ENCODE data around the gene FGFBP3. TPM values are rescaled to one million over a fixed set of nuclear protein-coding genes. Genes with fewer than 3 reads are reported as not detected.

FGFBP3 gene
- total and polyA plus RNA-seq, 2 donors (not counting 1 experiment from before 2014, with no cell fraction given) = 0.58 to 3.4 TPM

DNA sequence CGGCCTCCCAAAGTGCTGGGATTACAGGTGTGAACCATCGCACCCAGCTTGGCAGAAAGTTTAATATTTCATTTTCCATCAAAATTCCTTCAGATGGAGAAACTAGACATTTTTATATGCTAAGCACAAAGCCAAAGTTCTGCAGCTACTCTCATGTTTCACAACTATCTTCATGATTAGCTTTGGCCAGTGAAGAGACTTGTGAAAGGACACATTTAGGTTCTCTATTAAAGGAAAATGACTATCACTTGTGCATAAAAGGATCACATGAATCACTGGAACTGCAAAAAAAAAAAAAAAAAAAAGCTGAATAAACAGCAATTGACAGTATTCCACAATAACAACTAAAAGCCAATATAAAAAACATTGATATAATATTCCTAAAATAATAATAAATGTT is 16.2 kb downstream of the FGFBP3 start:
- no peaks in the 10 kb centered on the region for H3K36me3 ChIP-seq (replicated peaks in 1 of 2; ENCODE audit: control extremely low read depth in 1 of 2, control insufficient read depth in 1 of 2, extremely low read depth in 1 of 2, insufficient read depth in 2 of 2, low read length in 1 of 2)
- ChIA-PET CTCF (interaction anchor here (0.7 kb wide), 1 partner anchor 505 kb away, joined by 3 read pairs; no protein-coding TSS in a partner anchor), POLR2A (no interaction called here)
- 100% methylated on average over 2 of the region's 2 CpGs for WGBS (ENCODE audit: insufficient coverage)
- intact Hi-C loops (cut with micrococcal nuclease) = no loop called here
- ATAC-seq (ENCODE audit: low read depth) (no peak), DNase-seq (no peak)
- no peak for TF ChIP-seq EZH2 (IDR thresholded peaks at IDR 0.05; ENCODE audit: borderline replicate concordance, insufficient read depth, low read depth, low read length, poor library complexity, severe bottlenecking)
- TF ChIP-seq, protein P1, sequence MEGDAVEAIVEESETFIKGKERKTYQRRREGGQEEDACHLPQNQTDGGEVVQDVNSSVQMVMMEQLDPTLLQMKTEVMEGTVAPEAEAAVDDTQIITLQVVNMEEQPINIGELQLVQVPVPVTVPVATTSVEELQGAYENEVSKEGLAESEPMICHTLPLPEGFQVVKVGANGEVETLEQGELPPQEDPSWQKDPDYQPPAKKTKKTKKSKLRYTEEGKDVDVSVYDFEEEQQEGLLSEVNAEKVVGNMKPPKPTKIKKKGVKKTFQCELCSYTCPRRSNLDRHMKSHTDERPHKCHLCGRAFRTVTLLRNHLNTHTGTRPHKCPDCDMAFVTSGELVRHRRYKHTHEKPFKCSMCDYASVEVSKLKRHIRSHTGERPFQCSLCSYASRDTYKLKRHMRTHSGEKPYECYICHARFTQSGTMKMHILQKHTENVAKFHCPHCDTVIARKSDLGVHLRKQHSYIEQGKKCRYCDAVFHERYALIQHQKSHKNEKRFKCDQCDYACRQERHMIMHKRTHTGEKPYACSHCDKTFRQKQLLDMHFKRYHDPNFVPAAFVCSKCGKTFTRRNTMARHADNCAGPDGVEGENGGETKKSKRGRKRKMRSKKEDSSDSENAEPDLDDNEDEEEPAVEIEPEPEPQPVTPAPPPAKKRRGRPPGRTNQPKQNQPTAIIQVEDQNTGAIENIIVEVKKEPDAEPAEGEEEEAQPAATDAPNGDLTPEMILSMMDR (IDR thresholded peaks at IDR 0.05) = no peak
- H3K79me2 ChIP-seq (ENCODE audit: control insufficient read depth, insufficient read depth, low read length) = no peaks in the 10 kb centered on the region
- peaks cover 0 to 1% of the 10 kb centered on the region in 2 donors for H3K4me1 ChIP-seq (ENCODE audit: control insufficient read depth in 2 of 2, insufficient read depth in 2 of 2, low read length in 2 of 2)
- H3K4me1 Mint-ChIP-seq = peaks cover 5% of the 10 kb centered on the region
- H3K9me3 ChIP-seq (ENCODE audit: control extremely low read depth in 1 of 3, control insufficient read depth in 2 of 3, insufficient read depth in 1 of 3, low read length in 2 of 3) = no peaks in the 10 kb centered on the region
- H2AFZ ChIP-seq (ENCODE audit: insufficient read depth, low read depth, low read length, poor library complexity, severe bottlenecking) = no peak overlapping the region
- H3K9ac ChIP-seq (ENCODE audit: low read length) = no peak overlapping the region
- H4K20me1 ChIP-seq (ENCODE audit: control insufficient read depth, insufficient read depth, low read length, poor library complexity, severe bottlenecking) = no peaks in the 10 kb centered on the region
- H3K27ac Mint-ChIP-seq = no peak overlapping the region
- no peak overlapping the region for H3K4me3 ChIP-seq (ENCODE audit: control extremely low read depth in 1 of 5, extremely low read depth in 1 of 5, insufficient read depth in 1 of 5, low read depth in 2 of 5, low read length in 4 of 5)
- H3K4me3 Mint-ChIP-seq = no peak overlapping the region
- peaks cover 0 to 7% (median 2%) of the 10 kb centered on the region in 4 experiments for H3K27me3 ChIP-seq (replicated peaks in 1 of 4; ENCODE audit: control extremely low read depth in 1 of 4, control insufficient read depth in 3 of 4, insufficient read depth in 4 of 4, low read length in 3 of 4)
- H3K27me3 Mint-ChIP-seq = peaks cover 37% of the 10 kb centered on the region
- no peaks in the 10 kb centered on the region for H3K9me3 Mint-ChIP-seq (ENCODE audit: insufficient read depth)
- H3K27ac ChIP-seq (ENCODE audit: low read length in 2 of 2) = no peak overlapping the region
- H3K4me2 ChIP-seq (replicated peaks; ENCODE audit: low read depth, low read length, poor library complexity, severe bottlenecking) = no peak overlapping the region

DNA sequence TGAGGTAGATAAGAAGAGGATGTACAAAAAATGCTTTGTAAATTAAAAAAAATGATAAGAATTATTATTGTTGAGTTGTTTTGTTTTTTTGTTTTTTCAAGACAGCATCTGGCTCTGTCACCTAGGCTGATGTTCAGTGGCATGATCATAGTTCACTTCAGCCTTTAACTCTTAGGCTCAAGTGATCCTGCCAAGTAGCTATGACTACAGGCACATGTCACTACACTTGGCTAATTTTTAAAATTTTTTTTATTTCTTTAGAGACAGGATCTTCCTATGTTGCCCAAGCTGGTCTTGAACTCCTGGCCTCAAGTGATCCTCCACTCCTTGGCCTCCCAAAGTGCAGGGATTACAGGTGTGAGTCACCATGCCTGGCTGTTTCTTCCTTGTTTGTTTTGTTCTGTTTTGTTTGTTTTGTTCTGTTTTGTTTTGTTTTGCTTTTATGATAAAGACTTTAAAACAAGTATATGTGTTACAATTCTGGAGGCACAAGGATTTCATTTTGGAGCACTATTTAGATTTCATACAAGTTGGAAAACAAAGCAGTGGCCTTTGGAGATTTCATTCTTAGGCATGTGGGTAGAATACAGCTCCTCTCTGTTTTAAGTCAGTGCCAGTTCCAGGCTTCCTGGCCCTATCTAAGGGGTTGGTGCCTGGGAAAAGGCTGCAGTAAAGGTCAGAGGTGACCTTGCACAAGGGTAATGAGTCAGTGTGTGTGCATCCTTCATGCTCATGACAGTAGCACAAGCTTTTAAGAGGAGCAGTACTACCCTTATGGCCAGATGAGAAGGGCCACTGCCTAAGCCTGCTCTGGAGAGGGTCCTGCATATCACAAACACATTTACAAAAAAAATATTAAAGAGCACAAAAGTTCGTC is 17.9 kb downstream of the FGFBP3 start:
- Mint-ChIP-seq H3K9me3 (ENCODE audit: insufficient read depth) (no peaks in the 10 kb centered on the region), H3K4me3 (no peak overlapping the region), H3K27me3 (peaks cover 29% of the 10 kb centered on the region), H3K4me1 (peaks cover 14% of the 10 kb centered on the region), H3K27ac (no peak overlapping the region)
- H3K9me3 ChIP-seq (ENCODE audit: control extremely low read depth in 1 of 3, control insufficient read depth in 2 of 3, insufficient read depth in 1 of 3, low read length in 2 of 3) = peaks cover 0 to 4% (median 0%) of the 10 kb centered on the region in 3 donors
- H3K27me3 ChIP-seq (replicated peaks in 1 of 4; ENCODE audit: control extremely low read depth in 1 of 4, control insufficient read depth in 3 of 4, insufficient read depth in 4 of 4, low read length in 3 of 4) = peaks cover 0 to 16% (median 2%) of the 10 kb centered on the region in 4 experiments
- H3K4me2 ChIP-seq (replicated peaks; ENCODE audit: low read depth, low read length, poor library complexity, severe bottlenecking) = no peak overlapping the region
- H3K27ac ChIP-seq (ENCODE audit: low read length in 2 of 2) = no peak overlapping the region
- intact Hi-C loops (cut with micrococcal nuclease) = no loop called here
- no peak overlapping the region for H3K9ac ChIP-seq (ENCODE audit: low read length)
- no peaks in the 10 kb centered on the region for H3K36me3 ChIP-seq (replicated peaks in 1 of 2; ENCODE audit: control extremely low read depth in 1 of 2, control insufficient read depth in 1 of 2, extremely low read depth in 1 of 2, insufficient read depth in 2 of 2, low read length in 1 of 2)
- no peak for TF ChIP-seq EZH2 (IDR thresholded peaks at IDR 0.05; ENCODE audit: borderline replicate concordance, insufficient read depth, low read depth, low read length, poor library complexity, severe bottlenecking)
- TF ChIP-seq, protein P1 (IDR thresholded peaks at IDR 0.05) = no peak
- H3K79me2 ChIP-seq (ENCODE audit: control insufficient read depth, insufficient read depth, low read length) = no peaks in the 10 kb centered on the region
- CTCF ChIA-PET = no interaction called here
- DNase-seq (no peak), ATAC-seq (ENCODE audit: low read depth) (no peak)
- H2AFZ ChIP-seq (ENCODE audit: insufficient read depth, low read depth, low read length, poor library complexity, severe bottlenecking) = no peak overlapping the region
- H4K20me1 ChIP-seq (ENCODE audit: control insufficient read depth, insufficient read depth, low read length, poor library complexity, severe bottlenecking) = no peaks in the 10 kb centered on the region
- no peak overlapping the region for H3K4me3 ChIP-seq (ENCODE audit: control extremely low read depth in 1 of 5, extremely low read depth in 1 of 5, insufficient read depth in 1 of 5, low read depth in 2 of 5, low read length in 4 of 5)
- POLR2A ChIA-PET = interaction anchor here (0.6 kb wide), 1 partner anchor 683 kb away, joined by 3 read pairs; the partner anchor contains the start of gene IDE
- 88% methylated on average over 1 of the region's 1 CpG for WGBS (ENCODE audit: insufficient coverage)
- H3K4me1 ChIP-seq (ENCODE audit: control insufficient read depth in 2 of 2, insufficient read depth in 2 of 2, low read length in 2 of 2) = peaks cover 3 to 7% of the 10 kb centered on the region in 2 donors
